H1 (cell line): Measurements from ENCODE around the gene NKAIN2. TPM values are rescaled to one million over a fixed set of nuclear protein-coding genes. Genes with fewer than 3 reads are reported as not detected.

Experiments
- ATF3 ChIP-seq: IDR thresholded peaks from 2 replicates; pipeline ENCODE4 v1.6.1; 2011; ENCODE audit warnings: low read depth, mild to moderate bottlenecking, low read length; ENCODE audit not compliant: insufficient read depth
- CBX5 ChIP-seq: fragments of 300-800, 300-1000 bp; sonication (generic); IDR thresholded peaks from 2 replicates; pipeline ENCODE4 v1.7.1; 2016; ENCODE audit warnings: antibody characterized with exemption, low read length, low read depth
- EGR1 ChIP-seq: IDR thresholded peaks from 2 replicates; pipeline ENCODE4 v1.6.1; 2011; ENCODE audit warnings: low read depth, low read length, borderline replicate concordance
- HDAC6 ChIP-seq: IDR thresholded peaks from one replicate; pipeline ENCODE4 v1.7.1; 2012; ENCODE audit warnings: low read depth, mild to moderate bottlenecking, inconsistent platforms, low read length, moderate library complexity
- SAP30 ChIP-seq: fragments of 300-600 bp; sonication (generic); IDR thresholded peaks from 2 replicates; pipeline ENCODE4 v1.7.1; 2012; ENCODE audit warnings: low read length, moderate library complexity, mild to moderate bottlenecking, inconsistent platforms; ENCODE audit not compliant: insufficient read depth, insufficient replicate concordance
- TAF7 ChIP-seq: optimal IDR thresholded peaks from 2 replicates; pipeline ENCODE3; 2011; ENCODE audit warnings: low read depth, mild to moderate bottlenecking, inconsistent platforms, low read length, moderate library complexity, borderline replicate concordance
- ZNF274 ChIP-seq: IDR thresholded peaks from 2 replicates; pipeline ENCODE4 v1.7.0; 2012; ENCODE audit warnings: low read length, borderline replicate concordance; ENCODE audit errors: extremely low read depth
- polyA plus RNA-seq, 7 experiments: library from polyadenylated mRNA; depleted of rRNA in 3 of 7; stranded (reverse) in 5 of 7; unstranded in 2 of 7; fragments of >200 nt in 5 of 7; fragments of 200-250 nt in 2 of 7; gene quantifications; 1 replicate in 5 of 7; 2 replicates in 1 of 7; 4 replicates in 1 of 7; pipeline versions ENCODE4 v1.2.1 to v1.2.3, GENCODE V29; 2011 to 2013; ENCODE audit warnings: missing spikeins in 2 of 7, mixed read lengths in 2 of 7
- total RNA-seq: library from RNA; stranded (reverse); fragmentation: NEBNext Ultra II Directional; extraction: Animal tissue kit (Norgen Biotek cat#: 25700); gene quantifications from 2 replicates; pipeline ENCODE4 v1.2.1, GENCODE V29; 2021

The NKAIN2 gene
- total and polyA plus RNA-seq, 2 of the 8 experiments (the other 6 are each of a cell fraction or from before 2014, with no cell fraction given): 0.20 to 0.34 TPM

- TF ChIP-seq ZNF274 (no peak), SAP30 (no peak), HDAC6 (no peak), CBX5 (no peak), ATF3 (no peak), TAF7 (no peak), EGR1 (no peak)
- TF ChIP-seq, all 59 proteins: peak for 0
These were observed 708.8 kb downstream of the NKAIN2 start (continued) for GRCh38 chr6:124512431-124512830.
